DND-41 (cell line): Measurements from ENCODE around the gene DNAH10.

Source experiments
- ATAC-seq: fragments of 200-7000 bp; cut with Tn5 transposase; 3 replicates; pipeline ENCODE4 v1.9.1; 2021; ENCODE audit warnings: low read depth; ENCODE audit not compliant: insufficient read depth
- DNase-seq: peaks from one replicate; pipeline ENCODE4 v3.0.0-alpha.2; 2020
- H2AFZ ChIP-seq: 2 replicates; pipeline ENCODE4 v1.6.0; 2012; ENCODE audit warnings: low read depth, low read length
- H3K27ac ChIP-seq: 2 replicates; pipeline ENCODE4 v1.5.1; 2012; ENCODE audit warnings: low read length, inconsistent platforms
- H3K27me3 ChIP-seq: fragments of 200-600 bp; sonication (generic); 2 replicates; pipeline ENCODE4 v1.6.0; 2012; ENCODE audit warnings: low read length, mild to moderate bottlenecking, inconsistent platforms; ENCODE audit not compliant: insufficient read depth, poor library complexity
- H3K36me3 ChIP-seq: 2 replicates; pipeline ENCODE4 v1.5.1; 2012; ENCODE audit warnings: low read length, inconsistent platforms; ENCODE audit not compliant: insufficient read depth
- H3K4me1 ChIP-seq: 2 replicates; pipeline ENCODE4 v1.5.1; 2012; ENCODE audit warnings: mild to moderate bottlenecking, low read length; ENCODE audit not compliant: insufficient read depth
- H3K4me2 ChIP-seq: 2 replicates; pipeline ENCODE4 v1.6.0; 2012; ENCODE audit warnings: mild to moderate bottlenecking, moderate library complexity, low read length, inconsistent platforms; ENCODE audit not compliant: insufficient read depth
- H3K4me3 ChIP-seq, 2 experiments: fragments of 200-600 bp in 1 of 2; shearing (Covaris generic) in 1 of 2; 2 replicates each; pipeline ENCODE4 v1.5.1; 2012 to 2016; ENCODE audit warnings: inconsistent platforms in 2 of 2, low read length in 2 of 2, mild to moderate bottlenecking in 2 of 2, low read depth in 1 of 2, moderate library complexity in 1 of 2
- H3K79me2 ChIP-seq: 2 replicates; pipeline ENCODE4 v1.6.0; 2012; ENCODE audit warnings: low read length, inconsistent platforms; ENCODE audit not compliant: insufficient read depth
- H3K9ac ChIP-seq: 2 replicates; pipeline ENCODE4 v1.6.0; 2012; ENCODE audit warnings: low read depth, mild to moderate bottlenecking, inconsistent platforms, low read length, moderate library complexity
- H3K9me3 ChIP-seq: 2 replicates; pipeline ENCODE4 v1.5.1; 2012; ENCODE audit warnings: low read length, moderate library complexity, mild to moderate bottlenecking, inconsistent platforms; ENCODE audit not compliant: insufficient read depth, severe bottlenecking
- H4K20me1 ChIP-seq: 2 replicates; pipeline ENCODE4 v1.6.0; 2012; ENCODE audit warnings: low read length; ENCODE audit not compliant: insufficient read depth
- CTCF ChIP-seq: IDR thresholded peaks from 2 replicates; pipeline ENCODE4 v1.5.1; 2012; ENCODE audit warnings: borderline replicate concordance, low read length, moderate library complexity, mild to moderate bottlenecking; ENCODE audit not compliant: poor library complexity, severe bottlenecking; ENCODE audit errors: extremely low read depth
- EZH2 ChIP-seq: IDR thresholded peaks from 3 replicates; pipeline ENCODE4 v1.6.1; 2012; ENCODE audit warnings: borderline replicate concordance, low read depth, mild to moderate bottlenecking, moderate library complexity, low read length, inconsistent platforms; ENCODE audit not compliant: severe bottlenecking

The DNAH10 gene

DNA sequence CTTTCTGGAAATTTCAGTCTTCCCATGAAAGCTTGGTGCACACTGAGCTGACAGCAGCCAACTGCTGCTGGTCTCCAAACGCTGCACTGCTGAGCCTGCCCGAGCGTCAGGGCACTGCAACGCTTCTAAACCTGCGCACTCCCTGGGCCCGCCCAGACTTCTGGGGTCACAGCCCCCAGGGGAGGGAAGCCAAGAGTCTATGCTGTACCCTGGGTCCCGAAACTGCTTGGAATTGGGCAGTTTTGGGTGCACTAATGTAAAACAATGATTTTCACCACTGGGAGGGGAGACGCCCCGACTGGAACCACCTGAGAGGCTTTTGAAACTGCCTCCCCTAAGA lies 178.5 kb downstream of the DNAH10 start:
- Histone ChIP-seq H3K4me2 (no peak overlapping the region), H3K79me2 (no peaks in the 10 kb centered on the region), H3K4me3 (no peak overlapping the region), H3K9me3 (no peaks in the 10 kb centered on the region), H3K27ac (no peak overlapping the region), H2AFZ (no peak overlapping the region), H4K20me1 (no peaks in the 10 kb centered on the region; the same call in none of the 2 replicates), H3K36me3 (0 out of 2 replicates have a peak, but pooled peaks cover 8% of the 10 kb centered on the region), H3K9ac (no peak overlapping the region), H3K27me3 (no peaks in the 10 kb centered on the region), H3K4me1 (peaks cover 17% of the 10 kb centered on the region)
- no peak for DNase-seq
- no peak for ATAC-seq
- no peak for TF ChIP-seq CTCF
- TF ChIP-seq EZH2: no peak

- no peak overlapping the region for H3K4me3 ChIP-seq
- TF ChIP-seq EZH2: no peak
- TF ChIP-seq CTCF: no peak
- H2AFZ ChIP-seq: no peak overlapping the region
- no peaks in the 10 kb centered on the region for H3K79me2 ChIP-seq
- H4K20me1 ChIP-seq: no peaks in the 10 kb centered on the region; the same call in none of the 2 replicates
- H3K4me2 ChIP-seq: no peak overlapping the region
- no peak for ATAC-seq
- H3K27ac ChIP-seq: no peak overlapping the region
- H3K36me3 ChIP-seq: 0 out of 2 replicates have a peak, but pooled peaks cover 8% of the 10 kb centered on the region
- no peak for DNase-seq
- peaks cover 17% of the 10 kb centered on the region for H3K4me1 ChIP-seq
- no peaks in the 10 kb centered on the region for H3K27me3 ChIP-seq
- no peak overlapping the region for H3K9ac ChIP-seq
- H3K9me3 ChIP-seq: no peaks in the 10 kb centered on the region
Observed at GRCh38 chr12:123941000-123941399, 178.9 kb downstream of the DNAH10 start.

- no peak for TF ChIP-seq CTCF
- TF ChIP-seq EZH2: no peak
- Histone ChIP-seq H3K27me3 (no peaks in the 10 kb centered on the region), H3K79me2 (no peaks in the 10 kb centered on the region), H3K27ac (no peak overlapping the region), H3K9ac (no peak overlapping the region), H3K4me2 (no peak overlapping the region), H3K4me3 (no peak overlapping the region), H4K20me1 (no peaks in the 10 kb centered on the region; the same call in none of the 2 replicates), H3K36me3 (0 out of 2 replicates have a peak, but pooled peaks cover 5% of the 10 kb centered on the region), H3K9me3 (no peaks in the 10 kb centered on the region), H2AFZ (no peak overlapping the region), H3K4me1 (peaks cover 17% of the 10 kb centered on the region)
- DNase-seq: no peak
- no peak for ATAC-seq
Observed at GRCh38 chr12:123941624-123942237, 179.6 kb downstream of the DNAH10 start.

DNA sequence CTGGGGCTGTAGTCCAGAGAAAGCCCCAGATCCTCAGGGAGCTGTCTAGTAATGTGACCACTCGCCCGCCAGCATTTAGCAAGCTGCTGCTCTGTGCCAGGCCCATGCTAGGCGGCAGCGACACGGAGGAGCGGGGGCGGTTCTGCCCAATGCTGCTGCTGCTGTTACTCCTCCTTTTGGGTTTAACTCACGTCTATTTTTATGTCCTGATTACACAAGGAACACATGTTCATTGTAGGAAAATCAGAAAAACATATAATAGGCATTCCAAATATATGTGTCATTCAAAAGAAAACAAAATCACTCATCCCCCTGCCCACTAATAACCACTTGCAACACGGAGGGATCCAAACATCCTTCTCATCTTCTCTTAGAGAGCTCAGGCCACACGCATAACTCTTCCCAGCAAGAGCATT lies 180.1 kb downstream of the DNAH10 start:
- no peaks in the 10 kb centered on the region for H3K79me2 ChIP-seq
- no peaks in the 10 kb centered on the region; the same call in none of the 2 replicates for H4K20me1 ChIP-seq
- 0 out of 2 replicates have a peak, but pooled peaks cover 4% of the 10 kb centered on the region for H3K36me3 ChIP-seq
- DNase-seq: no peak
- no peak overlapping the region for H3K4me3 ChIP-seq
- no peak for ATAC-seq
- no peaks in the 10 kb centered on the region for H3K9me3 ChIP-seq
- no peak overlapping the region for H3K27ac ChIP-seq
- peaks cover 16% of the 10 kb centered on the region for H3K4me1 ChIP-seq
- no peak overlapping the region for H3K4me2 ChIP-seq
- no peaks in the 10 kb centered on the region for H3K27me3 ChIP-seq
- H2AFZ ChIP-seq: no peak overlapping the region
- TF ChIP-seq CTCF (no peak), EZH2 (no peak)
- H3K9ac ChIP-seq: no peak overlapping the region
